H9 (cell line): ENCODE results near the gene PTK6. TPM values are rescaled to one million over a fixed set of nuclear protein-coding genes. Genes with fewer than 3 reads are reported as not detected.
A peak's percentile ranks its signal among the peaks of the same experiment; 100 is the strongest.

Source experiments
- DNase-seq: peaks from one replicate; pipeline ENCODE4 v3.0.0-alpha.2; 2017
- H2AFZ ChIP-seq: one replicate; pipeline ENCODE4 v1.6.1; 2013; ENCODE audit warnings: mild to moderate bottlenecking, low read length, control low read depth, moderate library complexity
- H2AK5ac ChIP-seq: 2 replicates; pipeline ENCODE4 v1.6.1; 2013; ENCODE audit warnings: low read length, control low read depth, mixed read lengths; ENCODE audit not compliant: insufficient read length
- H2BK120ac ChIP-seq: one replicate; pipeline ENCODE4 v1.6.1; 2013; ENCODE audit warnings: low read depth, mild to moderate bottlenecking, low read length, control low read depth, inconsistent platforms; ENCODE audit not compliant: poor library complexity, severe bottlenecking
- H2BK12ac ChIP-seq: 2 replicates; pipeline ENCODE4 v1.6.1; 2013; ENCODE audit warnings: low read length, control low read depth, mixed read lengths, low read depth; ENCODE audit not compliant: insufficient read length
- H2BK15ac ChIP-seq: 2 replicates; pipeline ENCODE4 v1.6.1; 2013; ENCODE audit warnings: low read depth, low read length, control low read depth
- H2BK20ac ChIP-seq: one replicate; pipeline ENCODE4 v1.6.1; 2013; ENCODE audit warnings: low read depth, mild to moderate bottlenecking, low read length, control low read depth, inconsistent platforms; ENCODE audit not compliant: poor library complexity, severe bottlenecking
- H2BK5ac ChIP-seq: 2 replicates; pipeline ENCODE4 v1.6.1; 2013; ENCODE audit warnings: low read length, control low read depth, mixed read lengths; ENCODE audit not compliant: insufficient read length
- H3K14ac ChIP-seq: 2 replicates; pipeline ENCODE4 v1.6.1; 2013; ENCODE audit warnings: low read length, control low read depth; ENCODE audit not compliant: insufficient read depth
- H3K18ac ChIP-seq: 2 replicates; pipeline ENCODE4 v1.6.1; 2013; ENCODE audit warnings: low read depth, mild to moderate bottlenecking, mixed read lengths, low read length, control low read depth; ENCODE audit not compliant: insufficient read length
- H3K23ac ChIP-seq: 2 replicates; pipeline ENCODE4 v1.6.1; 2013; ENCODE audit warnings: low read length, control low read depth, mixed read lengths, low read depth; ENCODE audit not compliant: insufficient read length
- H3K23me2 ChIP-seq: 2 replicates; pipeline ENCODE4 v1.6.1; 2013; ENCODE audit warnings: low read depth, mild to moderate bottlenecking, mixed read lengths, low read length, control low read depth; ENCODE audit not compliant: insufficient read length, poor library complexity, severe bottlenecking
- H3K27ac ChIP-seq: 2 replicates; pipeline ENCODE4 v1.5.1; 2013; ENCODE audit warnings: low read length, control low read depth, mixed read lengths, low read depth; ENCODE audit not compliant: insufficient read length
- H3K27me3 ChIP-seq: 2 replicates; pipeline ENCODE4 v1.6.1; 2013; ENCODE audit warnings: low read length, control low read depth, inconsistent platforms; ENCODE audit not compliant: insufficient read depth
- H3K4ac ChIP-seq: 2 replicates; pipeline ENCODE4 v1.6.1; 2013; ENCODE audit warnings: low read depth, mild to moderate bottlenecking, control low read depth, inconsistent platforms, low read length, moderate library complexity
- H3K4me1 ChIP-seq: 2 replicates; pipeline ENCODE4 v1.6.1; 2013; ENCODE audit warnings: low read length, control low read depth, inconsistent platforms; ENCODE audit not compliant: insufficient read depth
- H3K4me2 ChIP-seq: 2 replicates; pipeline ENCODE4 v1.6.1; 2013; ENCODE audit warnings: low read length, control low read depth, mixed read lengths; ENCODE audit not compliant: insufficient read length, insufficient read depth
- H3K56ac ChIP-seq: 2 replicates; pipeline ENCODE4 v1.6.1; 2013; ENCODE audit warnings: low read depth, mild to moderate bottlenecking, mixed read lengths, low read length, control low read depth; ENCODE audit not compliant: insufficient read length
- H3K79me1 ChIP-seq: 2 replicates; pipeline ENCODE4 v1.6.1; 2013; ENCODE audit warnings: low read depth, mild to moderate bottlenecking, moderate library complexity, low read length, control low read depth, inconsistent platforms; ENCODE audit not compliant: insufficient read depth, poor library complexity, severe bottlenecking
- H3K79me2 ChIP-seq: 2 replicates; pipeline ENCODE4 v1.6.1; 2013; ENCODE audit warnings: low read length, control low read depth, inconsistent platforms; ENCODE audit not compliant: insufficient read depth
- H3K9ac ChIP-seq: 2 replicates; pipeline ENCODE4 v1.6.1; 2013; ENCODE audit warnings: low read length, control low read depth, mixed read lengths; ENCODE audit not compliant: insufficient read length; ENCODE audit errors: extremely low read depth
- H3K9me3 ChIP-seq: one replicate; pipeline ENCODE4 v1.6.1; 2013; ENCODE audit warnings: low read depth, low read length, inconsistent platforms; ENCODE audit not compliant: control insufficient read depth
- H3T11ph ChIP-seq: one replicate; pipeline ENCODE4 v1.6.1; 2013; ENCODE audit warnings: mild to moderate bottlenecking, low read length, control low read depth, inconsistent platforms
- H4K20me1 ChIP-seq: one replicate; pipeline ENCODE4 v1.6.1; 2013; ENCODE audit not compliant: control insufficient read depth, insufficient read length, insufficient read depth
- H4K5ac ChIP-seq: 2 replicates; pipeline ENCODE4 v1.6.1; 2013; ENCODE audit warnings: low read depth, mild to moderate bottlenecking, mixed read lengths, low read length, control low read depth; ENCODE audit not compliant: insufficient read length
- H4K8ac ChIP-seq: replicated peaks from 2 replicates; pipeline ENCODE4 v1.6.1; 2013; ENCODE audit warnings: low read length, control low read depth, mixed read lengths, low read depth; ENCODE audit not compliant: insufficient read length
- H4K91ac ChIP-seq: 2 replicates; pipeline ENCODE4 v1.6.1; 2013; ENCODE audit warnings: low read depth, mild to moderate bottlenecking, moderate library complexity, mixed read lengths, low read length, control low read depth; ENCODE audit not compliant: insufficient read length
- H3K27ac Mint-ChIP-seq, 3 experiments: 2 replicates in 2 of 3; 3 replicates in 1 of 3; pipeline ENCODE4 v1.8.0; 2020 to 2021; ENCODE audit warnings: mixed read lengths in 3 of 3, mild to moderate bottlenecking in 1 of 3, moderate library complexity in 1 of 3
- H3K27me3 Mint-ChIP-seq: 2 replicates; pipeline ENCODE4 v1.8.0; 2021; ENCODE audit warnings: low read depth, mild to moderate bottlenecking, moderate library complexity, mixed read lengths
- H3K36me3 Mint-ChIP-seq, 3 experiments: 2 replicates in 2 of 3; 3 replicates in 1 of 3; pipeline ENCODE4 v1.8.0; 2020 to 2021; ENCODE audit warnings: low read depth in 3 of 3, mixed read lengths in 3 of 3; ENCODE audit not compliant: insufficient read depth in 1 of 3
- H3K4me1 Mint-ChIP-seq, 2 experiments: 2 replicates each; pipeline ENCODE4 v1.8.0; 2020; ENCODE audit warnings: mixed read lengths in 2 of 2
- H3K4me3 Mint-ChIP-seq, 2 experiments: 2 replicates in 1 of 2; 3 replicates in 1 of 2; pipeline ENCODE4 v1.8.0; 2020 to 2021; ENCODE audit warnings: mild to moderate bottlenecking in 2 of 2, mixed read lengths in 2 of 2, moderate library complexity in 1 of 2
- H3K9me3 Mint-ChIP-seq, 2 experiments: 2 replicates in 1 of 2; 3 replicates in 1 of 2; pipeline ENCODE4 v1.8.0; 2020; ENCODE audit warnings: mild to moderate bottlenecking in 2 of 2, mixed read lengths in 2 of 2, moderate library complexity in 1 of 2
- CTCF ChIP-seq: fragments of 200-600 bp; sonication (generic); conservative IDR thresholded peaks from 3 replicates; pipeline ENCODE4 v1.8.0; 2021; ENCODE audit warnings: antibody characterized with exemption, mild to moderate bottlenecking
- WGBS: extraction: QIAGEN DNeasy Blood & Tissue Kit; methylation state at CpG from one replicate; pipeline ENCODE4 v1.1.7; 2013; ENCODE audit warnings: missing lambda C conversion rate, low lambda C conversion rate, mixed read lengths; ENCODE audit not compliant: insufficient read length; ENCODE audit errors: extremely low coverage; 5-methylcytosine and 5-hydroxymethylcytosine counted together
- total RNA-seq: library from RNA; stranded (reverse); gene quantifications from 2 replicates; pipeline ENCODE4 v1.2.1, GENCODE V29; 2021

The PTK6 gene
- total RNA-seq, 1 experiment from 2014 or later, result 0.46 TPM

DNA sequence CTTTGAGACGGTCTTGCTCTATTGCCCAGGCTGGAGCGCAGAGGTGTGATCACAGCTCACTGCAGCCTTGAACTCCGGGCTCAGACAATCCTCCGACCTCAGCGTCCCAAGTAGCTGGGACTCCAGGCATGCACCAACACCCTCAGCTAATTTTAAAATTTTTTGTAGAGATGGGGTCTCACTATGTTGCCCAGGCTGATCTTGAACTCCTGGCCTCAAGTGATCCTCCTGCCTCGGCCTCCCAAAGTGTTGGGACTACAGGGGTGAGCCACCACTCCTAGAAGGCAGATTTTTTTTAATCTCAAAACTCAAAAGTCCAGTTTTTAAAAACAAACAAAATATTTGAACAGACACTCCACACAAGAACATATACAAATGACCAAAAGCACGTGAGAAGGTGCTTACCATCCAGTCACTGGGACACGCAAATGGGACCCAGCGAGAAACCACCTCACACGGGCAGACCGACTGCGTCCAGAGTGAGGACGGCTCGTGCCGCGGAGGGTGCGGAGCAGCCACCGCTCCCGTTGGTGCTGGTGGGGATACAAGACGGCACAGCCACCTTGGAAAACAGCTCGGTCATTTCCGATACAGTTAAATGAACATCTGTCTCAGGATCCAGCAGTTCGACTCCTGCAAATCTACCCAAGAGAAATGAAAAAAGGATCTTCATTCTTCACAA, 45.3 kb upstream of the PTK6 start:
- no peak overlapping the region for H2BK120ac ChIP-seq
- H3T11ph ChIP-seq, result no peak overlapping the region
- H2BK15ac ChIP-seq, result no peak overlapping the region
- H3K79me1 ChIP-seq, result no peaks in the 10 kb centered on the region
- no peaks in the 10 kb centered on the region for H3K23me2 ChIP-seq
- no peaks in the 10 kb centered on the region for H3K9me3 ChIP-seq
- no CpG with 5 or more reads among the region's 23 CpGs for WGBS
- H3K23ac ChIP-seq, result no peak overlapping the region
- no peaks in the 10 kb centered on the region for H3K4me1 ChIP-seq
- H3K4me1 Mint-ChIP-seq, result peaks cover 12 to 13% of the 10 kb centered on the region in 2 experiments
- H3K56ac ChIP-seq, result no peak overlapping the region
- H3K4me2 ChIP-seq, result no peak overlapping the region
- H2BK5ac ChIP-seq, result no peak overlapping the region
- H3K18ac ChIP-seq, result no peak overlapping the region
- no peak overlapping the region for H2BK12ac ChIP-seq
- H2AK5ac ChIP-seq, result no peak overlapping the region
- H3K27me3 ChIP-seq, result no peaks in the 10 kb centered on the region
- no peak overlapping the region for H3K14ac ChIP-seq
- no peak for DNase-seq
- peaks cover 2% of the 10 kb centered on the region; the same call in 1 of the 2 replicates for H3K27me3 Mint-ChIP-seq
- no peak overlapping the region for H3K4ac ChIP-seq
- H3K79me2 ChIP-seq, result no peaks in the 10 kb centered on the region
- no peak overlapping the region for H4K8ac ChIP-seq
- no peak overlapping the region for H2AFZ ChIP-seq
- TF ChIP-seq CTCF, result no peak
- H4K5ac ChIP-seq, result no peak overlapping the region
- H3K9me3 Mint-ChIP-seq, result no peaks in the 10 kb centered on the region
- no peak overlapping the region for H4K91ac ChIP-seq
- H3K27ac Mint-ChIP-seq, result peak overlapping the region in 1 of 3 experiments; percentile 58; a peak in 3 of 7 replicates
- H4K20me1 ChIP-seq, result no peaks in the 10 kb centered on the region
- H2BK20ac ChIP-seq, result no peak overlapping the region
- no peak overlapping the region for H3K27ac ChIP-seq
- H3K36me3 Mint-ChIP-seq, result no peaks in the 10 kb centered on the region
- no peak overlapping the region for H3K4me3 Mint-ChIP-seq
- no peak overlapping the region for H3K9ac ChIP-seq
